A549 (cell line): Measurements from ENCODE around the gene CTNND2. TPM values are rescaled to one million over a fixed set of nuclear protein-coding genes. Genes with fewer than 3 reads are reported as not detected.

Experiments
- ATAC-seq, 2 experiments: fragments of 200-7000 bp in 1 of 2; fragments of >200 bp in 1 of 2; cut with Nextera tagmentation in 1 of 2; cut with Tn5 transposase in 1 of 2; 3 replicates each; pipeline versions ENCODE4 v1.8.0 to v1.9.1; 2018 to 2020; ENCODE audit warnings: mild to moderate bottlenecking in 1 of 2, moderate library complexity in 1 of 2
- CTCF ChIA-PET: fragments of 300-600 bp; sonication (Branson Sonifier 250); formaldehyde crosslinking; extraction: SDS; loops from one replicate; lab custom pipeline; 2021; ENCODE audit warnings: antibody characterized with exemption, inconsistent platforms; lab: Yijun Ruan, JAX
- POLR2A ChIA-PET: fragments of 350-600 bp; formaldehyde crosslinking; extraction: SDS; loops from one replicate; lab custom pipeline; 2021; ENCODE audit warnings: antibody characterized with exemption, inconsistent platforms; lab: Yijun Ruan, JAX
- DNase-seq, 2 experiments: peaks; one replicate each; pipeline versions ENCODE4 v3.0.0 to v3.0.0-alpha.2; 2011 to 2016; ENCODE audit warnings: low read depth in 1 of 2, low spot score in 1 of 2
- FAIRE-seq: peaks from 2 replicates; lab custom pipeline; 2011; peaks lifted over from hg19 to GRCh38; lab: Jason Lieb, UNC
- H3K27ac ChIP-seq, 2 experiments: fragments of >200 bp; sonication (Bioruptor Twin); formaldehyde crosslinking; 3 replicates each; pipeline ENCODE4 v1.5.1; 2016 to 2017
- H3K4me1 ChIP-seq: fragments of >200 bp; sonication (Bioruptor Twin); formaldehyde crosslinking; 3 replicates; pipeline ENCODE4 v1.6.1; 2016
- H3K4me2 ChIP-seq: fragments of >200 bp; sonication (Bioruptor Twin); formaldehyde crosslinking; 3 replicates; pipeline ENCODE4 v1.6.1; 2016
- H3K4me3 ChIP-seq: fragments of >200 bp; sonication (Bioruptor Twin); formaldehyde crosslinking; 3 replicates; pipeline ENCODE4 v1.5.1; 2016
- H3K9me3 ChIP-seq: fragments of >200 bp; sonication (Bioruptor Twin); formaldehyde crosslinking; 3 replicates; pipeline ENCODE4 v1.6.1; 2016
- ATOH8 ChIP-seq: fragments of 250-450 bp; sonication (Bioruptor Pico); IDR thresholded peaks from 2 replicates; pipeline ENCODE4 v1.5.0; 2020; ENCODE audit warnings: low read depth, mild to moderate bottlenecking, moderate library complexity
- CEBPB ChIP-seq, 2 experiments: fragments of >200 bp in 1 of 2; sonication (Bioruptor Twin) in 1 of 2; formaldehyde crosslinking in 1 of 2; IDR thresholded peaks; 2 replicates each; pipeline ENCODE4 v1.6.1; 2012 to 2016
- CHD4 ChIP-seq: fragments of 200-600 bp; sonication (generic); IDR thresholded peaks from 2 replicates; pipeline ENCODE4 v1.6.1; 2016; ENCODE audit warnings: antibody characterized with exemption, mild to moderate bottlenecking, borderline replicate concordance
- E2F6 ChIP-seq: IDR thresholded peaks from 2 replicates; pipeline ENCODE4 v1.6.1; 2012; ENCODE audit warnings: low read depth, borderline replicate concordance
- EHF ChIP-seq: fragments of 250-450 bp; sonication (Bioruptor Pico); IDR thresholded peaks from 2 replicates; pipeline ENCODE4 v1.5.0; 2020; ENCODE audit warnings: mild to moderate bottlenecking
- EP300 ChIP-seq, 2 experiments: fragments of >200 bp; sonication (Bioruptor Twin); formaldehyde crosslinking; IDR thresholded peaks; 2 replicates in 1 of 2; 3 replicates in 1 of 2; pipeline ENCODE4 v1.6.1; 2016 to 2017
- FOXS1 ChIP-seq: fragments of 250-450 bp; sonication (Bioruptor Pico); IDR thresholded peaks from 2 replicates; pipeline ENCODE4 v1.5.0; 2020; ENCODE audit warnings: mild to moderate bottlenecking, moderate library complexity
- HOXA7 ChIP-seq: fragments of 250-450 bp; sonication (Bioruptor Pico); IDR thresholded peaks from 2 replicates; pipeline ENCODE4 v1.5.0; 2020; ENCODE audit warnings: mild to moderate bottlenecking, moderate library complexity
- KDM5A ChIP-seq: fragments of 200-600 bp; sonication (generic); IDR thresholded peaks from 2 replicates; pipeline ENCODE4 v1.6.1; 2016; ENCODE audit warnings: antibody characterized with exemption, mild to moderate bottlenecking
- MAZ ChIP-seq: fragments of 150-350 bp; IDR thresholded peaks from 2 replicates; pipeline ENCODE4 v1.6.1; 2014; ENCODE audit warnings: antibody characterized with exemption, low read depth, low read length, borderline replicate concordance
- NFE2L2 ChIP-seq: fragments of 150-350 bp; conservative IDR thresholded peaks from 2 replicates; pipeline ENCODE4 v1.6.1; 2014; ENCODE audit warnings: low read length
- NPAS2 ChIP-seq: fragments of 250-450 bp; sonication (Bioruptor Pico); IDR thresholded peaks from 2 replicates; pipeline ENCODE4 v1.8.0; 2022; ENCODE audit warnings: mild to moderate bottlenecking, moderate library complexity, borderline replicate concordance
- PBX3 ChIP-seq: IDR thresholded peaks from 2 replicates; pipeline ENCODE4 v1.6.1; 2012
- POLR2A ChIP-seq: IDR thresholded peaks from 2 replicates; pipeline ENCODE4 v1.6.1; 2012; ENCODE audit warnings: mild to moderate bottlenecking, low read length
- RARB ChIP-seq: fragments of 250-450 bp; sonication (Bioruptor Pico); IDR thresholded peaks from 2 replicates; pipeline ENCODE4 v1.8.0; 2021; ENCODE audit warnings: mild to moderate bottlenecking, moderate library complexity
- TFCP2L1 ChIP-seq: fragments of 250-450 bp; sonication (Bioruptor Pico); IDR thresholded peaks from 2 replicates; pipeline ENCODE4 v1.5.0; 2021; ENCODE audit warnings: mild to moderate bottlenecking
- USF2 ChIP-seq: fragments of 450-650 bp; IDR thresholded peaks from 2 replicates; pipeline ENCODE4 v1.6.1; 2014; ENCODE audit warnings: antibody characterized with exemption
- ZFP36 ChIP-seq: fragments of 450-650 bp; IDR thresholded peaks from 2 replicates; pipeline ENCODE4 v1.6.1; 2014; ENCODE audit warnings: borderline replicate concordance; ENCODE audit not compliant: partially characterized antibody
- ZNF302 ChIP-seq: fragments of 250-450 bp; sonication (Bioruptor Pico); IDR thresholded peaks from 2 replicates; pipeline ENCODE4 v1.9.0; 2021; ENCODE audit warnings: inconsistent platforms, mild to moderate bottlenecking, moderate library complexity
- ZSCAN20 ChIP-seq: fragments of 250-450 bp; sonication (Bioruptor Pico); IDR thresholded peaks from 2 replicates; pipeline ENCODE4 v1.8.0; 2022; ENCODE audit warnings: mild to moderate bottlenecking, moderate library complexity
- WGBS: methylation state at CpG from one replicate; pipeline ENCODE4 v1.1.6; 2017; ENCODE audit errors: missing lambda C conversion rate; 5-methylcytosine and 5-hydroxymethylcytosine counted together
- polyA plus RNA-seq, 4 experiments: library from polyadenylated mRNA; depleted of rRNA in 3 of 4; stranded (reverse); fragments of >200 nt; fragmentation: RNase III in 1 of 4; extraction: RNeasy Plus Mini Kit Qiagen cat#74134 plus additional on column Dnase treatment in 1 of 4; gene quantifications; 2 replicates in 3 of 4; 3 replicates in 1 of 4; pipeline ENCODE4 v1.2.3, GENCODE V29; 2011 to 2017
- TF ChIP-seq, protein P1 (sequence below): fragments of 150-350 bp; IDR thresholded peaks from 2 replicates; pipeline ENCODE4 v1.6.1; 2014; ENCODE audit warnings: low read depth, mild to moderate bottlenecking, low read length
- TF ChIP-seq, protein P2 (sequence below): IDR thresholded peaks from 2 replicates; pipeline ENCODE4 v1.6.1; 2012
- TF ChIP-seq, protein P3 (sequence below): fragments of 200-600 bp; sonication (generic); IDR thresholded peaks from 2 replicates; pipeline ENCODE4 v1.6.1; 2016; ENCODE audit warnings: antibody characterized with exemption, mild to moderate bottlenecking, moderate library complexity

Gene CTNND2
- polyA plus RNA-seq, 2 of the 4 experiments (the other 2 are of a cell fraction), result not detected

- ChIA-PET CTCF (no interaction called here), POLR2A (no interaction called here)
- ATAC-seq, result no peak
- no peak overlapping the region for H3K4me2 ChIP-seq
- H3K4me1 ChIP-seq, result no peaks in the 10 kb centered on the region
- TF ChIP-seq CHD4 (no peak), HOXA7 (CRISPR knock-in tag) (no peak), ZFP36 (no peak), FOXS1 (no peak), PBX3 (no peak), NPAS2 (CRISPR knock-in tag) (no peak), TFCP2L1 (no peak), E2F6 (no peak), EHF (no peak), KDM5A (no peak), ATOH8 (CRISPR knock-in tag) (no peak), EP300 (IDR thresholded peaks at IDR 0.05) (no peak), NFE2L2 (no peak)
- TF ChIP-seq, protein P1, sequence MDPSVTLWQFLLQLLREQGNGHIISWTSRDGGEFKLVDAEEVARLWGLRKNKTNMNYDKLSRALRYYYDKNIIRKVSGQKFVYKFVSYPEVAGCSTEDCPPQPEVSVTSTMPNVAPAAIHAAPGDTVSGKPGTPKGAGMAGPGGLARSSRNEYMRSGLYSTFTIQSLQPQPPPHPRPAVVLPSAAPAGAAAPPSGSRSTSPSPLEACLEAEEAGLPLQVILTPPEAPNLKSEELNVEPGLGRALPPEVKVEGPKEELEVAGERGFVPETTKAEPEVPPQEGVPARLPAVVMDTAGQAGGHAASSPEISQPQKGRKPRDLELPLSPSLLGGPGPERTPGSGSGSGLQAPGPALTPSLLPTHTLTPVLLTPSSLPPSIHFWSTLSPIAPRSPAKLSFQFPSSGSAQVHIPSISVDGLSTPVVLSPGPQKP, result no peak
- TF ChIP-seq, protein P2, sequence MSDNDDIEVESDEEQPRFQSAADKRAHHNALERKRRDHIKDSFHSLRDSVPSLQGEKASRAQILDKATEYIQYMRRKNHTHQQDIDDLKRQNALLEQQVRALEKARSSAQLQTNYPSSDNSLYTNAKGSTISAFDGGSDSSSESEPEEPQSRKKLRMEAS, result no peak
- TF ChIP-seq, all 56 proteins: peak for 0
- no peak for FAIRE-seq
- Histone ChIP-seq H3K4me3 (no peak overlapping the region), H3K9me3 (no peaks in the 10 kb centered on the region), H3K27ac (no peak overlapping the region)
- no peak for DNase-seq
Observed at GRCh38 chr5:11946317-11946716, 42.1 kb upstream of the CTNND2 start.

- DNase-seq, result no peak
- no peak overlapping the region for H3K4me3 ChIP-seq
- H3K9me3 ChIP-seq, result no peaks in the 10 kb centered on the region
- POLR2A ChIA-PET, result interaction anchor here (0.6 kb wide), 1 partner anchor 923 kb away, joined by 4 read pairs; no protein-coding TSS in a partner anchor
- no peak for FAIRE-seq
- TF ChIP-seq USF2 (no peak), MAZ (no peak), RARB (CRISPR knock-in tag) (no peak), NPAS2 (CRISPR knock-in tag) (no peak), CEBPB (IDR thresholded peaks at IDR 0.05) (no peak)
- TF ChIP-seq, protein P2, result no peak
- no peak overlapping the region for H3K4me2 ChIP-seq
- H3K4me1 ChIP-seq, result no peaks in the 10 kb centered on the region
- CTCF ChIA-PET, result no interaction called here
- no peak overlapping the region for H3K27ac ChIP-seq
- ATAC-seq, result no peak
Observed at GRCh38 chr5:11941566-11941965, 37.3 kb upstream of the CTNND2 start.

DNA sequence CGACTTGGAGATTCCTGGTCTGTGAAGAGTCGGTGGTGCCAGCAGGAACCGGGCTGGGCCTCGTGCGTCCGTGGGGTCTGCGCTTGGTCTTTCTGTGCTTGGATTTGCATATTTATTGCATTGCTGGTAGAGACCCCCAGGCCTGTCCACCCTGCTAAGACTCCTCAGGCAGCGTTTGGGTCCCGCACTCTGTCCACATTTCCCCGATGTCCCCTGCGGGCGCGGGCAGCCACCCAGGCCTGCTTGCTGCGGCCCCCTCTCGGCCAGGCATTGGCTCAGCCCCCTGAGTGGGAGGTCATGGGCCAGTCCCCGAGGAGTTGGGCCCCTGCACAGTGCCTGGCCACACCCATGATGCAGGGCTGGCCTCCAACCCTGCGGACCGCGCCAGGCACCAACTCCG lies 27.4 kb upstream of the CTNND2 start:
- ATAC-seq (no peak), DNase-seq (no peak), FAIRE-seq (no peak)
- Histone ChIP-seq H3K4me2 (no peak overlapping the region), H3K27ac (no peak overlapping the region), H3K4me1 (no peaks in the 10 kb centered on the region), H3K4me3 (no peak overlapping the region), H3K9me3 (no peaks in the 10 kb centered on the region)
- whole genome bisulfite sequencing, result 51% methylated on average over 19 of the region's 20 CpGs
- ChIA-PET POLR2A (no interaction called here), CTCF (no interaction called here)
- TF ChIP-seq NPAS2 (CRISPR knock-in tag) (no peak), ZNF302 (CRISPR knock-in tag) (no peak), POLR2A (no peak), ZSCAN20 (no peak)
- TF ChIP-seq, protein P3, sequence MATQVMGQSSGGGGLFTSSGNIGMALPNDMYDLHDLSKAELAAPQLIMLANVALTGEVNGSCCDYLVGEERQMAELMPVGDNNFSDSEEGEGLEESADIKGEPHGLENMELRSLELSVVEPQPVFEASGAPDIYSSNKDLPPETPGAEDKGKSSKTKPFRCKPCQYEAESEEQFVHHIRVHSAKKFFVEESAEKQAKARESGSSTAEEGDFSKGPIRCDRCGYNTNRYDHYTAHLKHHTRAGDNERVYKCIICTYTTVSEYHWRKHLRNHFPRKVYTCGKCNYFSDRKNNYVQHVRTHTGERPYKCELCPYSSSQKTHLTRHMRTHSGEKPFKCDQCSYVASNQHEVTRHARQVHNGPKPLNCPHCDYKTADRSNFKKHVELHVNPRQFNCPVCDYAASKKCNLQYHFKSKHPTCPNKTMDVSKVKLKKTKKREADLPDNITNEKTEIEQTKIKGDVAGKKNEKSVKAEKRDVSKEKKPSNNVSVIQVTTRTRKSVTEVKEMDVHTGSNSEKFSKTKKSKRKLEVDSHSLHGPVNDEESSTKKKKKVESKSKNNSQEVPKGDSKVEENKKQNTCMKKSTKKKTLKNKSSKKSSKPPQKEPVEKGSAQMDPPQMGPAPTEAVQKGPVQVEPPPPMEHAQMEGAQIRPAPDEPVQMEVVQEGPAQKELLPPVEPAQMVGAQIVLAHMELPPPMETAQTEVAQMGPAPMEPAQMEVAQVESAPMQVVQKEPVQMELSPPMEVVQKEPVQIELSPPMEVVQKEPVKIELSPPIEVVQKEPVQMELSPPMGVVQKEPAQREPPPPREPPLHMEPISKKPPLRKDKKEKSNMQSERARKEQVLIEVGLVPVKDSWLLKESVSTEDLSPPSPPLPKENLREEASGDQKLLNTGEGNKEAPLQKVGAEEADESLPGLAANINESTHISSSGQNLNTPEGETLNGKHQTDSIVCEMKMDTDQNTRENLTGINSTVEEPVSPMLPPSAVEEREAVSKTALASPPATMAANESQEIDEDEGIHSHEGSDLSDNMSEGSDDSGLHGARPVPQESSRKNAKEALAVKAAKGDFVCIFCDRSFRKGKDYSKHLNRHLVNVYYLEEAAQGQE, result no peak
